ENCODE measurements around the gene PLAAT2. TPM values are rescaled to one million over a fixed set of nuclear protein-coding genes. Genes with fewer than 3 reads are reported as not detected.

Gene PLAAT2
- total and polyA plus RNA-seq, 2 of the 13 experiments (the other 11 are each of a cell fraction or from before 2014, with no cell fraction given), result 0.22 TPM; not detected in 1

DNA sequence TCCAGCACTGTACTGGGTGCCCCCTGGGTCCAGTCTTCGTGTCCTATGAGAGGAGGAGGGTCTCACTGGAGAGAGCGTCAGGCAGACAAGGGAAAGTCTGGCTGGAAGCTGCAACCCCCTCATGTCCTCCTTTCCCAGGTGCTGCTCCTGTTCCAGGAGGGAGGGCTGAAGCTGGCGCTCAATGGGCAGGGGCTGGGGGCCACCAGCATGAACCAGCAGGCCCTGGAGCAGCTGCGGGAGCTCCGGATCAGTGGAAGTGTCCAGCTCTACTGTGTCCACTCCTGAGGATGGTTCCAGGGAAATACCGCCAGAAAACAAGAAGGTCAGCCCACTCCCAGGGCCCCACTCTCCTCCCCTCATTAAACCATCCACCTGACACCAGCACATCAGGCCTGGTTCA is 47.1 kb downstream of the PLAAT2 start:
- BruUV-seq (replicated peaks), result no TSS peak
- ATAC-seq, result no peak
- no peak for TF ChIP-seq MATR3 (CRISPR knock-in tag; IDR thresholded peaks at IDR 0.05)
- TF ChIP-seq GLMP (CRISPR knock-in tag; IDR thresholded peaks at IDR 0.05; ENCODE audit: borderline replicate concordance), result no peak
- no peak for TF ChIP-seq ZNF280B (CRISPR knock-in tag; IDR thresholded peaks at IDR 0.05; ENCODE audit: borderline replicate concordance)
- no peak for TF ChIP-seq ZNF777 (CRISPR knock-in tag; IDR thresholded peaks at IDR 0.05)
- TF ChIP-seq FOXK2 (IDR thresholded peaks at IDR 0.05), result no peak
- no peak for TF ChIP-seq ZHX1 (CRISPR knock-in tag; IDR thresholded peaks at IDR 0.05; ENCODE audit: low read depth)
- no peak for TF ChIP-seq ZNF501 (CRISPR knock-in tag; IDR thresholded peaks at IDR 0.05)
- no peak for TF ChIP-seq TFAP4 (IDR thresholded peaks at IDR 0.05; ENCODE audit: borderline replicate concordance, low read depth)
- TF ChIP-seq ONECUT2 (CRISPR knock-in tag; IDR thresholded peaks at IDR 0.05), result no peak
- TF ChIP-seq ZNF343 (CRISPR knock-in tag; IDR thresholded peaks at IDR 0.05), result no peak
- TF ChIP-seq ATRX (CRISPR knock-in tag; IDR thresholded peaks at IDR 0.05; ENCODE audit: borderline replicate concordance), result no peak
- TF ChIP-seq, protein P1, sequence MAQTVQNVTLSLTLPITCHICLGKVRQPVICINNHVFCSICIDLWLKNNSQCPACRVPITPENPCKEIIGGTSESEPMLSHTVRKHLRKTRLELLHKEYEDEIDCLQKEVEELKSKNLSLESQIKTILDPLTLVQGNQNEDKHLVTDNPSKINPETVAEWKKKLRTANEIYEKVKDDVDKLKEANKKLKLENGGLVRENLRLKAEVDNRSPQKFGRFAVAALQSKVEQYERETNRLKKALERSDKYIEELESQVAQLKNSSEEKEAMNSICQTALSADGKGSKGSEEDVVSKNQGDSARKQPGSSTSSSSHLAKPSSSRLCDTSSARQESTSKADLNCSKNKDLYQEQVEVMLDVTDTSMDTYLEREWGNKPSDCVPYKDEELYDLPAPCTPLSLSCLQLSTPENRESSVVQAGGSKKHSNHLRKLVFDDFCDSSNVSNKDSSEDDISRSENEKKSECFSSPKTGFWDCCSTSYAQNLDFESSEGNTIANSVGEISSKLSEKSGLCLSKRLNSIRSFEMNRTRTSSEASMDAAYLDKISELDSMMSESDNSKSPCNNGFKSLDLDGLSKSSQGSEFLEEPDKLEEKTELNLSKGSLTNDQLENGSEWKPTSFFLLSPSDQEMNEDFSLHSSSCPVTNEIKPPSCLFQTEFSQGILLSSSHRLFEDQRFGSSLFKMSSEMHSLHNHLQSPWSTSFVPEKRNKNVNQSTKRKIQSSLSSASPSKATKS (CRISPR knock-in tag; IDR thresholded peaks at IDR 0.05), result no peak

More for the DNA sequence above, 47.1 kb downstream of the PLAAT2 start:
- Histone ChIP-seq H3K9me3 (ENCODE audit: low read length) (no peaks in the 10 kb centered on the region), H3K27ac (ENCODE audit: extremely low read length, insufficient read depth, low read length) (no peak overlapping the region), H3K4me1 (ENCODE audit: insufficient read depth, low read length) (no peaks in the 10 kb centered on the region), H4K20me1 (ENCODE audit: insufficient read depth, low read length) (no peaks in the 10 kb centered on the region), H3K4me3 (replicated peaks in 1 of 3; ENCODE audit: insufficient read depth in 1 of 3, low read depth in 2 of 3, low read length in 3 of 3) (no peak overlapping the region), H3K79me2 (ENCODE audit: insufficient read depth, low read length) (no peaks in the 10 kb centered on the region), H3K4me2 (ENCODE audit: low read depth, low read length) (no peak overlapping the region), H3K9ac (ENCODE audit: insufficient read depth, low read depth, low read length) (no peak overlapping the region), H3K27me3 (ENCODE audit: control insufficient read depth in 1 of 2, insufficient read depth in 2 of 2, low read length in 2 of 2) (peaks cover 4 to 14% of the 10 kb centered on the region in 2 experiments; a peak in 4 of 5 replicates), H2AFZ (ENCODE audit: low read length) (no peak overlapping the region), H3K36me3 (replicated peaks in 1 of 2; ENCODE audit: control insufficient read depth in 1 of 2, insufficient read depth in 2 of 2, low read length in 2 of 2) (no peaks in the 10 kb centered on the region)
- FAIRE-seq, result no peak
- intact Hi-C loops (cut with micrococcal nuclease; ENCODE audit: unreplicated experiment), result no loop called here
- in situ Hi-C loops (cut with HindIII; ENCODE audit: extremely low pct_ligation_motif_present, low pct_unique_long_range_greater_than_20kb), result no loop called here
- POLR2A ChIA-PET, result no interaction called here
- no peak for DNase-seq (ENCODE audit: low spot score)
- CTCF ChIA-PET (ENCODE audit: low intra/inter-chr PET ratio, low total read pairs), result no interaction called here
- 49% methylated on average over 5 of the region's 6 CpGs for WGBS (ENCODE audit: low lambda C conversion rate)
